Measurements from ENCODE around the gene VAV2.
A peak's percentile ranks its signal among the peaks of the same experiment; 100 is the strongest.
"Not testable (repeated sequence)": the region's sequence is repeated elsewhere in the genome, so short reads cannot be mapped to it uniquely, and the experiment has no call there.

Gene VAV2

GRCh38 chr9:133759946-133760345 is 232.2 kb downstream of the VAV2 start:
- DNase-seq = no peak

- DNase-seq = no peak
Observed at GRCh38 chr9:133759146-133759900, 232.8 kb downstream of the VAV2 start.

GRCh38 chr9:133758228-133758627 is 233.9 kb downstream of the VAV2 start:
- DNase-seq = no peak

DNA sequence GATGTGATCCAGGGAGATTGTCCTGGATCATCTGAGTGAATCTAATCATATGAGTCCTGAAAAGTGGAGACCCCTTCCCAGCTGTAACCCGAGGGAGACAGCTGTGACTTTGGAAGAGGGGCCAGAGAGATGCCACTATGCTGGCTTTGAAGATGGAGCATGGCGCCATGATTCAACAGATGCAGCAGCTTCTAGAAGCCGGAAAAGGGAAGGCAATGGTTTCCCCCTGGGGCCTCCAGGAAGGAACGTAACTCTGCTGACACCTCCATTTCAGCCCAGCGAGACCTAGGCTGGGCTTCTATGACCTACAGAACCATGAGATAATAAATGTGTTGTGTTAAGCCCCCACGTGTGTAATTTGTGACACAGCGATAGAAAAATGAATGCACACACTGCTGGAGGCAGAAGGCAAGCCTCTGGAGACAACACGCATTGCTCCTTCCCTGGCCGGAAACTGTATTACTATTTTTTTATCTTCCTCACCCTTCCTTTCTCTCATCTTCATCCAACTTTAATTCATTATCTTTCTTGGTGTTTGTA is 237.4 kb downstream of the VAV2 start:
- no peak for DNase-seq

DNA sequence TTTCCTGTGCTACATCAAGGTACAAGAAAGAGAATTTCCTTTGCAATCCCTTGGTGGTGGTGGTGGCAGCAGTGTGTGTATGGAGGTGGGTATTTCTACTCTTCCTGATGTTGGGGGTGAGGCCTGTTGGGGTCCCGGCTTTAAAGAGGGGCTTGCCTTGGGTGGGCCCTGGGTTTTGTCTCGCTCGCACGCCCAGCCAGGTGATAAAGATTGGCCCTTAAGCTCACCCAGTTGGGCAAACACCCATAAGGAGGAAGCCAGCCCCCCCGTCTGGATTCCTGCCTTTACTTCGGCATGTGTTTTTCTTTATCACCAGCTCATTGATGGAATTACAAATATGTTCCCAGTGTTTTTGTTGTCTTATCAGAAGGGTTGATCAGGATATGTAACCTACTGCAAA is 237.9 kb downstream of the VAV2 start:
- no peak for DNase-seq

GRCh38 chr9:133752739-133753446 is 239.2 kb downstream of the VAV2 start:
- DNase-seq = no peak

DNA sequence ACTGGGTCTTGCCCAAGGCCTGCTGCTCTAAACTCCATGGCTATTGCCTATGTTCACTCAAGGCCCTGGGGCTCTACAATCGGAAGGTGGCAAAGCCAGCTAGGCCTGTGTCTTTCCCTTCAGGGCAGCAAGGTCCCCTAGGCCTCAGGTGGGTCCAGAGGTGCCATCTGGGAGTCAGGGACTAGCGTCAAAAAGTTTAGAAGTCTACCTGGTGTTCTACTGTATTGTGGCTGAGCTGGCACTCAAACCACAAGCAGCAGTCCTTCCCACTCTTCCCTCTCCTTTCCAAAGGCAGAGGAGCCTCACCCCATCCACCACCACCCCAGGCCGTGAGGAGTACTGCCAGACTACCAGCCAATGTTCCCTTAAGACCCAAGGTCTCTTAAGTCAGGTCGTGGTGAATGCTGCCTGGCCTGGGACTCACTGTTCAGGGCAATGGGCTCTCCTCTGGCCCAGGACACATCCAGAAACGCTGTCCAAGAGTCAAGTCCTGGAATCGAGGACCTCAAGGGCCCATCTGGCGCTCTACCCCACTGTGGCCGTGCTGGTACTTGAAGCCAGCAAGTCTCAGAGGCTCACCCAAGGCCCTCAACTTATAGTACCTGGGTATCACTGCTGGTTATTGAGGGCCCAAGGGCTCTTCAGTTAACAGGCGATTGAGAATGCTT is 241.0 kb downstream of the VAV2 start:
- no peak for DNase-seq

GRCh38 chr9:133747309-133747708 is 244.8 kb downstream of the VAV2 start:
- no peak for DNase-seq

- DNase-seq = not testable (repeated sequence)
Observed at GRCh38 chr9:133744528-133744927, 247.6 kb downstream of the VAV2 start.

GRCh38 chr9:133742849-133743444 is 249.2 kb downstream of the VAV2 start:
- DNase-seq = peak in 54 of 58 donors; percentile 19 to 85 (median 56)

DNA sequence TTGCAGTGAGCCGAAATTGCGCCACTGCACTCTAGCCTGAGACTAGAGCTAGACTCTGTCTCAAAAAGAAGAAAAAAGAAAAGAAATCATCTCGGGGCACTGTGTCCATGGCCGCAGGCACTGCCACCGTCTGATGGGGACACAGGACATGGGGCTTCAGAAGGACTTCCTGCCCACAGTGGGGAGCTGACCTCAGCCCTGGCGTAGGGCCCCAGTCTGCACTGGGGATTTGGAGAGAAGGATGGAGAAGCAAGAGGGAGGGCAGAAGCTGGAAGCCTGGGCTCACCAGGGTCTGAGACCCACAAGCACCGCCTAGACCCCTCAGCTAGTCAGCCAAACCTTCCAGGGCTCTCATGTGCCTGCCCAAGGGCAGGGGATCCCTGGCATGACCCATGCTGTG is 249.9 kb downstream of the VAV2 start:
- no peak for DNase-seq

GRCh38 chr9:133741716-133742115 is 250.4 kb downstream of the VAV2 start:
- DNase-seq = no peak

GRCh38 chr9:133740911-133741310 is 251.2 kb downstream of the VAV2 start:
- no peak for DNase-seq

GRCh38 chr9:133739408-133740280 is 252.5 kb downstream of the VAV2 start:
- DNase-seq = no peak

DNA sequence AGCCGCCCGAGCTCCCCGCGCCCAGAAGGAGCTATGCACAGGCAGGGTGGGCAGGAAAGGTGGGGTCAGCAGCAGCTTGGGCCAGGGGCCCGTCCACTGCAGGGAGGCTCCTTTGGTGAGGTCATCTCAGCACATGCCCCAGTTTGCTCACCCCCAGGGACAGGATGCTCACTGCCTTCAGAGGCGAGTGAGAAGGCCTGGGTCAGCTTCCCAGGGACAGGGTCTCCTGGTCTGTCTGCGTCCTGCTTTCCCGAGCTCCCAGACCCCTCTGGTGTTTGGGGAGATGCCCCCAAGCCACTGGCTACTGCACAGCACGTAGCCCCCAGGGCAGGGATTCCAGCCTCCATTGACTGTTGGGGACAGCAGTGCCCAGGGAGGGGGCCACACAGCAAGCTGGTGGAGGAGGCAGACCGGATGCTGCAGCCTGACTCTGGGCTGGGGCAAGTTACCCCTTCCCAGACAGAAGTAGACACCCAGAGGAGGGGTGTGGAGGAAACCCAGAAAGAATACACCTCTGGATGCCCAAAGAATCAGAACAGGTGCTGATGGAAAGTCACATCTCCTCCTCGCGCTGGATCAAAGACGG is 253.4 kb downstream of the VAV2 start:
- no peak for DNase-seq

GRCh38 chr9:133737774-133738639 is 254.1 kb downstream of the VAV2 start, which contains the start of gene SARDH:
SARDH (minus strand) TSS chr9:133738352; CDS start chr9:133734173, 4,179 bp downstream.
- peak in 1 of 58 donors; percentile 41 for DNase-seq

DNA sequence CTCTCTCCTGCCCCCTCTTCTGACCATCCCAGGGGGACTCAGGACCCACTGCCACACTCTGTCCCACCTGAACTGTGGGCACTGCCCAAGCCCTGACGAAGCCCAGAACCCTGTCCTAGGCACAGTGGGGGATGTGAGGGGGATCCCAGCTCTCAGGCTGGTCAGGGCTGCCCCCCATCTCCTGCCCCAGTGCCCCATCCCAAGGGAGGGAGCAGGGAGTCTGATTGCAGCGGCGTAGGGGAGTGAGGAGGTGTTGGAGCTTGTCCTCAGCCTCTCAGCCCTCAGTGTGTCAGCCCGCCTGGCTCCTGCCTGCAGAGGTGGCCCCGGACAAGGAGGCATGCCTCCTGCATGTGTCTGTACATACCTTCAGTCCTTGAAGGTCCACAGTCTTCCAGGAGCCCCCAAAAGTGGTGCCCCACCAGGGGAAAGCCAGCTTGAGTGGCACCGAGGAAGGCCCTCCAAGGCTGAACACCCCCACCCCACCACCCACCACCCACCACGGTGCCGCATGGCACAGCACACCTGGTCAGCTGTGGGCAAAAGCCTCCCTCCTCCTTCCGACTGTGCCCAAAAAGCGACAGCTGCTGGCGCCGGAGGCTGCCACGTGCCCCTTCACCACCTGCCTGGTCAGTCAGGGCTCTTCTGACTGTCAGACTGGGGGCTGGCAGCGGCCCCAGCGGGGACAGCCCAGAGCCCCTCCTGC is 254.9 kb downstream of the VAV2 start:
- no peak for DNase-seq

DNA sequence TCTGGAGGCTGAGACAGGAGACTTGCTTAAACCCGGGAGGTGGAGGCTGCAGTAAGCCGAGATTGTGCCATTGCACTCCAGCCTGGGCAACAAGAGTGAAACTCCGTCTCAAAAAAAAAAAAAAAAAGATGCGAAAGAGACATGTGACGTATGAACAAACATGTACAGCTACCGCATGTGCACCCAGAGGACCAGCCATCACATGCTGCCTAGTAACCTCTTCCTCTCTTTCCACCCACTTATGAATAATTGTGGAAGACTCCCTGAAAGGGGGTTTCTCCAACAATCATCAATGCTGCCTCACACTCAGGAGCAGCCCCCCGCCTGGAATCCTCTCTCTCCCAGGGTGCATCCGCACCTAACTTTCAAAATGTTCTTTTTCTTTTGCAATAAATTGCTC is 256.2 kb downstream of the VAV2 start:
- no peak for DNase-seq

DNA sequence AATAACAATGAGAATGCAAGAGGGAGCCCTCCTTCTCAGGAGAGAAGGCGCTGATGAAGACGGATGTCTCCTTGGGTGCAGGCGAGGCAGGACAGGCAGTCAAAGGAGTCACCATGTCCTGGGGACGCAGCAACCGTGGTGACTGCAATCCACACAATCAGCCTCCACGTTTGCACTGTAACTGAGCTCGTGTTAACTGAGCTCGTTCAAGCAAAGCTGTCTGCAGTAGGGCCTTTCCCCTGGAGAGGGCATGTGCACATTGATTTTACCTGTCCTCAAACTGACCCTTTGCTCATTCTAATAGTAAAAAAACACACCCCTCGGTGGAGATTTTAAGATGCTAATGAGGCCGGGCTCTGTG is 256.7 kb downstream of the VAV2 start:
- no peak for DNase-seq
